H1 (cell line): ENCODE data around the gene BCAS1. TPM values are rescaled to one million over a fixed set of nuclear protein-coding genes. Genes with fewer than 3 reads are reported as not detected.

Experiments used
- CTCF ChIA-PET: fragments of 300-600 bp; sonication (Branson Sonifier 250); formaldehyde crosslinking; loops from one replicate; lab custom pipeline; 2021; ENCODE audit not compliant: partially characterized antibody; lab: Charles Lee
- POLR2A ChIA-PET: fragments of 300-600 bp; sonication (Branson Sonifier 250); formaldehyde crosslinking; loops from one replicate; lab custom pipeline; 2021; ENCODE audit warnings: inconsistent platforms; ENCODE audit not compliant: partially characterized antibody; lab: Charles Lee
- DNase-seq, 2 experiments: peaks; one replicate each; pipeline versions ENCODE4 v3.0.0 to v3.0.0-alpha.2; 2010 to 2022; ENCODE audit warnings: low spot score in 2 of 2, low read depth in 1 of 2, mixed read lengths in 1 of 2
- FAIRE-seq: peaks from 2 replicates; lab custom pipeline; 2011; peaks lifted over from hg19 to GRCh38; lab: Jason Lieb, UNC
- H2AFZ ChIP-seq: 2 replicates; pipeline ENCODE4 v1.8.1; 2012; ENCODE audit warnings: low read length, inconsistent platforms
- H2AK5ac ChIP-seq: 2 replicates; pipeline ENCODE4 v1.6.1; 2013; ENCODE audit warnings: low read depth, low read length
- H2BK120ac ChIP-seq: replicated peaks from 2 replicates; pipeline ENCODE3; 2013; ENCODE audit warnings: low read depth, low read length, inconsistent platforms
- H2BK12ac ChIP-seq: 2 replicates; pipeline ENCODE4 v1.6.1; 2013; ENCODE audit warnings: low read depth, low read length
- H2BK15ac ChIP-seq: 2 replicates; pipeline ENCODE4 v1.6.1; 2013; ENCODE audit warnings: low read length
- H2BK20ac ChIP-seq: 2 replicates; pipeline ENCODE4 v1.6.1; 2013; ENCODE audit warnings: low read length
- H2BK5ac ChIP-seq: 2 replicates; pipeline ENCODE4 v1.6.1; 2013; ENCODE audit warnings: low read depth, low read length
- H3K14ac ChIP-seq: 2 replicates; pipeline ENCODE4 v1.6.1; 2013; ENCODE audit warnings: inconsistent platforms; ENCODE audit not compliant: insufficient read length
- H3K18ac ChIP-seq: 2 replicates; pipeline ENCODE4 v1.6.1; 2013; ENCODE audit warnings: low read length; ENCODE audit errors: extremely low read depth
- H3K23ac ChIP-seq: 2 replicates; pipeline ENCODE4 v1.6.1; 2013; ENCODE audit warnings: inconsistent platforms; ENCODE audit not compliant: insufficient read length
- H3K23me2 ChIP-seq: 2 replicates; pipeline ENCODE4 v1.6.1; 2013; ENCODE audit warnings: low read depth, low read length
- H3K27ac ChIP-seq: 2 replicates; pipeline ENCODE4 v1.6.1; 2011; ENCODE audit warnings: low read depth, low read length, inconsistent platforms
- H3K27me3 ChIP-seq, 4 experiments: replicated peaks in 1 of 4; 1 replicate in 1 of 4; 2 replicates in 3 of 4; pipeline versions ENCODE4 v1.6.1 to v1.8.1; 2011 to 2013; ENCODE audit warnings: low read length in 3 of 4, mild to moderate bottlenecking in 3 of 4, inconsistent platforms in 2 of 4, mixed read lengths in 2 of 4, moderate library complexity in 1 of 4; ENCODE audit not compliant: control insufficient read depth in 3 of 4, insufficient read depth in 3 of 4; ENCODE audit errors: extremely low read depth in 1 of 4
- H3K36me3 ChIP-seq, 4 experiments: 2 replicates each; pipeline versions ENCODE4 v1.6.1 to v1.8.1; 2011 to 2013; ENCODE audit warnings: mild to moderate bottlenecking in 4 of 4, low read length in 3 of 4, moderate library complexity in 2 of 4, control low read depth in 1 of 4, inconsistent platforms in 1 of 4; ENCODE audit not compliant: insufficient read depth in 4 of 4, control insufficient read depth in 2 of 4
- H3K4ac ChIP-seq: replicated peaks from 2 replicates; pipeline ENCODE3; 2013; ENCODE audit warnings: low read length, low read depth, mixed read lengths, inconsistent platforms; ENCODE audit not compliant: insufficient read length
- H3K4me1 ChIP-seq, 4 experiments: replicated peaks in 1 of 4; 1 replicate in 1 of 4; 2 replicates in 3 of 4; pipeline versions ENCODE4 v1.6.1 to v1.8.1; 2011 to 2013; ENCODE audit warnings: low read length in 3 of 4, inconsistent platforms in 2 of 4, mixed read lengths in 1 of 4; ENCODE audit not compliant: insufficient read depth in 4 of 4, control insufficient read depth in 3 of 4
- H3K4me2 ChIP-seq, 2 experiments: 2 replicates each; pipeline versions ENCODE4 v1.6.1 to v1.8.1; 2011 to 2013; ENCODE audit warnings: low read depth in 2 of 2, low read length in 2 of 2, control low read depth in 1 of 2, inconsistent platforms in 1 of 2, mild to moderate bottlenecking in 1 of 2; ENCODE audit not compliant: insufficient read depth in 1 of 2
- H3K4me3 ChIP-seq, 4 experiments: fragments of 200-600, 300-600 bp in 1 of 4; sonication (generic), shearing (Covaris generic), sonication (Bioruptor Twin) in 1 of 4; 2 replicates each; pipeline versions ENCODE4 v1.5.1 to v1.8.1; 2011 to 2016; ENCODE audit warnings: low read length in 4 of 4, low read depth in 3 of 4, control low read depth in 2 of 4, inconsistent platforms in 2 of 4, mild to moderate bottlenecking in 2 of 4, mixed read lengths in 1 of 4, moderate library complexity in 1 of 4; ENCODE audit not compliant: insufficient read depth in 2 of 4; ENCODE audit errors: extremely low read depth in 1 of 4
- H3K56ac ChIP-seq: replicated peaks from 2 replicates; pipeline ENCODE3; 2013; ENCODE audit warnings: low read depth, mild to moderate bottlenecking, mixed read lengths, low read length, inconsistent platforms; ENCODE audit not compliant: insufficient read length
- H3K79me1 ChIP-seq: 2 replicates; pipeline ENCODE4 v1.6.1; 2013; ENCODE audit warnings: low read depth, low read length, control low read depth
- H3K79me2 ChIP-seq, 2 experiments: 2 replicates each; pipeline versions ENCODE4 v1.6.1 to v1.8.1; 2012 to 2013; ENCODE audit warnings: low read length in 2 of 2, mild to moderate bottlenecking in 2 of 2, inconsistent platforms in 1 of 2; ENCODE audit not compliant: insufficient read depth in 2 of 2, control insufficient read depth in 1 of 2
- H3K9ac ChIP-seq, 4 experiments: replicated peaks in 1 of 4; 1 replicate in 1 of 4; 2 replicates in 3 of 4; pipeline versions ENCODE4 v1.6.1 to v1.8.1; 2011 to 2013; ENCODE audit warnings: low read depth in 3 of 4, low read length in 3 of 4, control low read depth in 2 of 4, mild to moderate bottlenecking in 2 of 4, moderate library complexity in 2 of 4, inconsistent platforms in 1 of 4; ENCODE audit errors: extremely low read depth in 1 of 4
- H3K9me3 ChIP-seq, 2 experiments: 2 replicates each; pipeline versions ENCODE4 v1.6.1 to v1.8.1; 2012 to 2013; ENCODE audit warnings: mild to moderate bottlenecking in 2 of 2, moderate library complexity in 2 of 2, control low read depth in 1 of 2, inconsistent platforms in 1 of 2, low read depth in 1 of 2, low read length in 1 of 2, mixed read lengths in 1 of 2; ENCODE audit not compliant: insufficient read depth in 2 of 2
- H4K20me1 ChIP-seq, 2 experiments: replicated peaks in 1 of 2; 2 replicates each; pipeline versions ENCODE3 to v1.8.1; 2011 to 2013; ENCODE audit warnings: inconsistent platforms in 2 of 2, low read length in 2 of 2, mild to moderate bottlenecking in 1 of 2; ENCODE audit not compliant: insufficient read depth in 2 of 2, control insufficient read depth in 1 of 2
- H4K5ac ChIP-seq: 2 replicates; pipeline ENCODE4 v1.6.1; 2013; ENCODE audit warnings: low read length, low read depth, mixed read lengths, inconsistent platforms; ENCODE audit not compliant: insufficient read length
- H4K8ac ChIP-seq: 2 replicates; pipeline ENCODE4 v1.8.0; 2013; ENCODE audit warnings: mild to moderate bottlenecking, moderate library complexity, low read length, inconsistent platforms; ENCODE audit not compliant: insufficient read depth; ENCODE audit errors: extremely low read depth
- H4K91ac ChIP-seq: replicated peaks from 2 replicates; pipeline ENCODE3; 2013; ENCODE audit warnings: low read length, mixed read lengths, inconsistent platforms; ENCODE audit not compliant: insufficient read length
- ASH2L ChIP-seq: fragments of 200-600, 300-600 bp; sonication (generic); IDR thresholded peaks from one replicate; pipeline ENCODE4 v1.7.1; 2017; ENCODE audit warnings: low read length
- BACH1 ChIP-seq: IDR thresholded peaks from 2 replicates; pipeline ENCODE4 v1.6.1; 2012; ENCODE audit warnings: low read length, improper control_type of control experiment
- EZH2 ChIP-seq: fragments of 200-600 bp; sonication (generic); IDR thresholded peaks from 2 replicates; pipeline ENCODE4 v1.7.1; 2012; ENCODE audit warnings: low read depth, mild to moderate bottlenecking, moderate library complexity, low read length, inconsistent platforms; ENCODE audit not compliant: severe bottlenecking
- KDM4A ChIP-seq: IDR thresholded peaks from one replicate; pipeline ENCODE4 v1.7.1; 2012; ENCODE audit warnings: low read depth, mild to moderate bottlenecking, moderate library complexity, low read length, inconsistent platforms; ENCODE audit not compliant: severe bottlenecking
- KDM5A ChIP-seq: fragments of 200-600 bp; IDR thresholded peaks from 2 replicates; pipeline ENCODE4 v1.7.1; 2012; ENCODE audit warnings: mild to moderate bottlenecking, low read length, inconsistent platforms, mixed read lengths
- RFX5 ChIP-seq: IDR thresholded peaks from 2 replicates; pipeline ENCODE4 v1.6.1; 2011; ENCODE audit warnings: low read depth, low read length, improper control_type of control experiment, borderline replicate concordance
- RXRA ChIP-seq: IDR thresholded peaks from 2 replicates; pipeline ENCODE4 v1.6.1; 2011; ENCODE audit warnings: low read depth, mild to moderate bottlenecking, low read length, moderate library complexity; ENCODE audit not compliant: insufficient read depth
- SIX5 ChIP-seq: IDR thresholded peaks from 2 replicates; pipeline ENCODE4 v1.6.1; 2011; ENCODE audit warnings: mild to moderate bottlenecking, low read depth, low read length
- SRF ChIP-seq: IDR thresholded peaks from 2 replicates; pipeline ENCODE4 v1.6.1; 2011; ENCODE audit warnings: mild to moderate bottlenecking, low read depth, low read length, moderate library complexity
- WGBS, 2 experiments: shearing (Covaris generic) in 1 of 2; methylation state at CpG; one replicate each; pipeline versions ENCODE4 v1.1.6 to v1.1.7; 2013 to 2015; ENCODE audit warnings: low lambda C conversion rate in 2 of 2, mixed read lengths in 2 of 2, inconsistent platforms in 1 of 2, low coverage in 1 of 2, missing lambda C conversion rate in 1 of 2; ENCODE audit not compliant: insufficient replicate concordance in 2 of 2, insufficient coverage in 1 of 2, insufficient read length in 1 of 2; ENCODE audit errors: extremely low coverage in 1 of 2, missing lambda C conversion rate in 1 of 2; 5-methylcytosine and 5-hydroxymethylcytosine counted together
- polyA plus RNA-seq, 7 experiments: library from polyadenylated mRNA; depleted of rRNA in 3 of 7; stranded (reverse) in 5 of 7; unstranded in 2 of 7; fragments of >200 nt in 5 of 7; fragments of 200-250 nt in 2 of 7; gene quantifications; 1 replicate in 5 of 7; 2 replicates in 1 of 7; 4 replicates in 1 of 7; pipeline versions ENCODE4 v1.2.1 to v1.2.3, GENCODE V29; 2011 to 2013; ENCODE audit warnings: missing spikeins in 2 of 7, mixed read lengths in 2 of 7
- total RNA-seq: library from RNA; stranded (reverse); fragmentation: NEBNext Ultra II Directional; extraction: Animal tissue kit (Norgen Biotek cat#: 25700); gene quantifications from 2 replicates; pipeline ENCODE4 v1.2.1, GENCODE V29; 2021
- TF ChIP-seq, protein P1 (sequence below): IDR thresholded peaks from 2 replicates; pipeline ENCODE4 v1.6.1; 2011; ENCODE audit warnings: low read depth, mild to moderate bottlenecking, low read length; ENCODE audit not compliant: insufficient read depth

Gene BCAS1
- total and polyA plus RNA-seq, 2 of the 8 experiments (the other 6 are each of a cell fraction or from before 2014, with no cell fraction given), result 0.06 to 0.19 TPM

DNA sequence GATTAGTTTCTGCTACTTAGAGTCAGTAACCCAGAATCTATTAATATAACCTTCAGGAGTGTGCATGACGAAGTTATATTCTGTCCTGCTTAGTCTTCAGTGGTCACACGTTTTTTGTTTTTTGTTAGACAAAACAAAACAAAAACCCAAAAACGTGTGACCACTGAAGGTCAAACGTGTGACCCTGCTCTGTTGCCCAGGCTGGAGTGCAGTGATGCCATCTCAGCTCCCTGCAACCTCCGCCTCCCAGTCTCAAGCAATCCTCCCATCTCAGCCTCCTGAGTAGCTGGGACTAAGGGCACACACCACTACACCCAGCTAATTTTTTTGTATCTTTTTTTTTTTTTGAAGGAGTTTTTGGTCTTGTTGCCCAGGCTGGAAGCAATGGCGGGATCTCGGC lies 142.4 kb downstream of the BCAS1 start:
- Histone ChIP-seq H4K8ac (no peak overlapping the region), H3K14ac (no peak overlapping the region), H2BK120ac (no peak overlapping the region), H3K36me3 (no peaks in the 10 kb centered on the region), H3K23me2 (no peaks in the 10 kb centered on the region), H3K18ac (no peak overlapping the region), H3K23ac (no peak overlapping the region), H3K79me1 (no peaks in the 10 kb centered on the region), H2AK5ac (no peak overlapping the region), H3K27me3 (no peaks in the 10 kb centered on the region), H3K27ac (no peak overlapping the region), H4K20me1 (no peaks in the 10 kb centered on the region), H3K79me2 (no peaks in the 10 kb centered on the region), H3K4me3 (no peak overlapping the region), H4K91ac (no peak overlapping the region), H2BK15ac (no peak overlapping the region), H3K4ac (no peak overlapping the region), H3K9ac (no peak overlapping the region), H2AFZ (no peak overlapping the region), H3K4me1 (peaks cover 0 to 4% (median 2%) of the 10 kb centered on the region in 4 experiments; a peak in 5 of 7 replicates), H4K5ac (no peak overlapping the region), H3K9me3 (no peaks in the 10 kb centered on the region), H2BK20ac (no peak overlapping the region), H3K4me2 (no peak overlapping the region), H2BK5ac (no peak overlapping the region), H3K56ac (no peak overlapping the region), H2BK12ac (no peak overlapping the region)
- 90% methylated on average over 7 of the region's 7 CpGs; no CpG with 5 or more reads in 1 of the 2 experiments for WGBS, 2 experiments
- ChIA-PET POLR2A (interaction anchor here (0.6 kb wide), 1 partner anchor 1829 kb away, joined by 3 read pairs; no protein-coding TSS in a partner anchor), CTCF (interaction anchor here (0.7 to 2.7 kb wide), 2 partner anchors 10 to 1115 kb away, joined by 3 to 8 read pairs; no protein-coding TSS in a partner anchor)
- no peak for DNase-seq
- no peak for FAIRE-seq
- TF ChIP-seq KDM4A (no peak), RFX5 (no peak), BACH1 (no peak), SIX5 (no peak), EZH2 (no peak), KDM5A (no peak), RXRA (no peak), SRF (no peak), ASH2L (no peak)
- TF ChIP-seq, protein P1, sequence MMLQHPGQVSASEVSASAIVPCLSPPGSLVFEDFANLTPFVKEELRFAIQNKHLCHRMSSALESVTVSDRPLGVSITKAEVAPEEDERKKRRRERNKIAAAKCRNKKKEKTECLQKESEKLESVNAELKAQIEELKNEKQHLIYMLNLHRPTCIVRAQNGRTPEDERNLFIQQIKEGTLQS, result no peak
